CD4-positive, alpha-beta T cell treated with Interleukin-6 at 100 ng/mL for 8 hours (primary cell): Measurements from ENCODE around the gene SPRED1.

Experiments
- DNase-seq: peaks from one replicate; pipeline ENCODE4 v3.0.0-alpha.2; 2020; ENCODE audit warnings: mixed read lengths, low spot score

SPRED1 gene

DNA sequence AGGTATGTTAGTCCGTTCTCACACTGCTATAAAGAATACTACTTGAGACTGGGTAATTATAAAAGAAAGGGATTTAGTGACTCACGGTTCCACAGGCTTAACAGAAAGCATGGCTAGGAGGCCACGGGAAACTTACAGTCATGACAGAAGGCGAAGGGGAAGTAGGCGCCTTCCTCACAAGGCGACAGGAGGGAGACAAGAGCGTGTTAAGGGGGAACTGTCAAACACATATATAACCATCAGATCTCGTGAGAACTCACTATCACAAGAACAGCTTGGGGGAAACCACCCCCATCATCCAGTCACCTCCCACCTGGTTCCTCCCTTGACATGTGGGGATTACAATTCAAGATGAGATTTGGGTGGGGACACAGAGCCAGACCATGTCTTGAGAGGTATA lies 30.4 kb downstream of the SPRED1 start:
- DNase-seq: no peak

DNA sequence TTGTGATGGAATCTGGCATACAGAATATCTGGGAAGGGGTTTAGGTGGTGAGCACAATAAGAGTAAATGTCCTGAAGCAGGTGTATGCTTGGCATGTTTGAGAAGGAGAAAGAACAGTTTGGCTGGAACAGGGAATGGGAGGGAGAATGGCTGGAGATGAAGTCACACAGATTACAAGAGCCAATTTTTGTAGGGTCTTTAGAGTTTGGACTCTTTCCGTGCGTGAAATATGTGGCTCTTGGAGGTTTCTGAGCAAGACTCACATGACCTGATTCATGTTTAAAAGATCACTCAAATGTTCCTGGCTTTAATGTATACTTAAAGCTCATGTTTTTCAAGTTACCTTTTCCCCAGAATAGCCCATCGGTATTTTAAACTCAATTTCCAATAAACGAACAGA lies 32.8 kb downstream of the SPRED1 start:
- DNase-seq: no peak

DNA sequence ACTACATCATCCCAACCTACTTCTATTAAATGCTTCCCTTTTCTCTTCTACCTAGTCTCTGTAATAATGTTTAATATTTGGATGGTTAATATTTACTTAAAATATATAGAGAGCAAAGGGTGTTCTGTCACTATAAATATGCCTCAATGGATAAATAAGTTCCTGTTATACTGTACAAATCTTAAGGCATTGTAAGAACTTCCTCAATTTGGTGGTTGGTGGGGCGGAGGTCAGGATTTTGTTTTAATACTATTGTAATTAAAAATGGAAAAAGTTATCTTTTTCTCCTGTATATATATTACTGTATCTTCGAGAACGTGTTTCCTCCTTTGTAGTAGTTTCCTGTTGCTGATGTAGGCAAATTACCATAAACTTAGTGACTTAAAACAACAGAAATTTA lies 41.5 kb downstream of the SPRED1 start:
- DNase-seq: no peak

DNA sequence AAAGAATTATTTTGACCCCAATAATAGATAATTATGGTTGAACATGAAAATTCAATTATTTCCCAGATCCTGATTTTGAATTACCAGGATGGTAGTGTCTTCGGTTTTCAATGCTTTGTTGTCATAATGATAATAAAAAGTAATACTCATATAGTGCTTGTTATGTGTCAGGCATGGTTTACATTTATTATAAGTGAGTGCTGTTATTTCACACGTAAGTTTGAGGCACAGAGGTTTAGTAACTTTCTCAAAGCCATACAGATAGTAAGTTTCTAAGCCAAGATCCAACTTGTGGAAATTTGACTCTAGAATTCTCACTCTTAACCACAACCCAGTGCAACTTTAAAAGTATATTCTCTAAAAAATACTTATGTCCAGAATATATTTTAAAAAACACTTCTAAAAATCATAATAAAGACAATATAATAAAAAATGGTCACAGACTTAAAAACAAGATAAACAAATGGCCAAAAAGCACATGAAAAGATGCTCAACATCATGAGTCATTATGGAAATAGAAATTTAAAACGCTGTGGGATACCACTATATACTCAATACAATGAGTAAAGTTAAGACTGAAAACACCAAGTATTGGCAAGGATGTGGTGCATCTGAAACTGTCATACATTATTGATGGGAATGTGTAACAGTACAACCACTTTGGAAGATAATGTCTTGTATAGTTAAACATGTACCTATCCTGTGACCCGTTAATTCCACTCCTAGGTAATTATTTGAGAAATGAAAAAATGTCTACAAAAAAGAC lies 45.2 kb downstream of the SPRED1 start:
- no peak for DNase-seq

DNA sequence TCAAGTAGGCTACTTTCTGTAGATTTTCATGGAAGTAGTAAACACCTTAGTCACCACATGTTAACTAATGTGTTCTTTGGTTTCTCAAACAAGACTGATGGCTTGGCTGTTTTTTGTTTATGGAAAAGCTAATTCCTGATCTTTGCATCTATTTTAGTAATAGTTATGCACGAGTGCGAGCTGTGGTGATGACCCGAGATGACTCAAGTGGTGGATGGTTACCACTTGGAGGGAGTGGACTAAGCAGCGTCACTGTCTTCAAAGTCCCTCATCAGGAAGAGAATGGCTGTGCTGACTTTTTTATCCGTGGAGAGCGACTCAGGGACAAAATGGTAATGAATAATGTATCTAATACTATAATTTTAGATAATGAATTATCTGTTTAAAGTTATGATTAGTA lies 46.6 kb downstream of the SPRED1 start:
- no peak for DNase-seq

DNA sequence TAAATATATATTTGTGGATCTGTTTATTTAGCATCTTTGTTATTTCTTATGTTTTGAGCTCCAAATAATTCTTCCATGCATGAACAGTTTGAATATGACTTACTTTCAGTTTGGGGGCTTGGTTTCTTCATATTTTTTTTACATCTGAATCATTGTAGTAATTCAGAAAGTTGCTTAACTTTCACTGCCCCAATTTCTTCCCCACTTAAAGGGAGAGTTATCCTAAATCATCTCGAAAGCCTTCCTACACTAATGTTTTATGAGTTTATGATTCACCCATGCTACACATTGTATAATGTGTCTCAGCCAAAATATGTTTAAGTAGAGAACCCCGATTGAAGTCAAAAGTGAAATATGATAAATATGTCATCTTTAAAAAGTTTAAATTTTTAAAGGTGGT lies 47.8 kb downstream of the SPRED1 start:
- no peak for DNase-seq

DNA sequence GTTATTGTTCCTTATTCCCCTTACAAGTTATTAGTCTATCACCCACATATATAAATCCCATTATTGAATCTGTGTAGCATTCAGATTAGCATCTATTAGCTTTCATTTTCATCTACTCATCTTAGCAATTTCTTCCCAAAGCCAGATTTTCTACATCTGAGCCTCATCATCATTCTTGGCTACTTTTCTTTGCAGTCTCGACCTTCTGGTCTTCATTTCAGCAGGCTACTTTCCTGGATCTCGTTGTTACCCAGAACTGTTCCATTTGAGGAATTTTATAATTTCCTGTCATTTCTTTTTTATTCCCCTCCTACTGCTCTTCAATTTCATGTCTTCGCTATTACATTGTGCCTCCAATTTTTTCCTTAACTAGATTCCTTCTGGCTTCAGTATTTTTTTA lies 51.8 kb downstream of the SPRED1 start:
- DNase-seq: no peak

DNA sequence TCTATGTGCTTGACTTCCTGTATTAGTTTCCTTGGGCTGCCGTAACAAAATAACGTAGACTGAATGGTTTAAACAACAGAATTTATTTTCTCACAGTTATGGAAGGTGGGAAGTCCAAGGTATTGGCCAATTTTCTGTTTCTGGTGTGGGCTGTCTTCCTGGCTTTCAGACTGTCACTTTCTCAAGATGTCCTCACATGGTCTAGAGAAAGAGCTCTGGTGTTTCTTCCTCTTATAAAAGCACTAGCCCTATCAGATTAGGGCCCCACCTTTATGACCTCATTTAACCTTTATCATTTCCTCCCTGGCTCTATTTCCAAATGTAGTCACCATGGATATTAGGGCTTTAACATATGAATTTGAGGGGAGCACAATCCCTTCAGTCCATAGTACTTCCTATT lies 54.6 kb downstream of the SPRED1 start:
- no peak for DNase-seq

DNA sequence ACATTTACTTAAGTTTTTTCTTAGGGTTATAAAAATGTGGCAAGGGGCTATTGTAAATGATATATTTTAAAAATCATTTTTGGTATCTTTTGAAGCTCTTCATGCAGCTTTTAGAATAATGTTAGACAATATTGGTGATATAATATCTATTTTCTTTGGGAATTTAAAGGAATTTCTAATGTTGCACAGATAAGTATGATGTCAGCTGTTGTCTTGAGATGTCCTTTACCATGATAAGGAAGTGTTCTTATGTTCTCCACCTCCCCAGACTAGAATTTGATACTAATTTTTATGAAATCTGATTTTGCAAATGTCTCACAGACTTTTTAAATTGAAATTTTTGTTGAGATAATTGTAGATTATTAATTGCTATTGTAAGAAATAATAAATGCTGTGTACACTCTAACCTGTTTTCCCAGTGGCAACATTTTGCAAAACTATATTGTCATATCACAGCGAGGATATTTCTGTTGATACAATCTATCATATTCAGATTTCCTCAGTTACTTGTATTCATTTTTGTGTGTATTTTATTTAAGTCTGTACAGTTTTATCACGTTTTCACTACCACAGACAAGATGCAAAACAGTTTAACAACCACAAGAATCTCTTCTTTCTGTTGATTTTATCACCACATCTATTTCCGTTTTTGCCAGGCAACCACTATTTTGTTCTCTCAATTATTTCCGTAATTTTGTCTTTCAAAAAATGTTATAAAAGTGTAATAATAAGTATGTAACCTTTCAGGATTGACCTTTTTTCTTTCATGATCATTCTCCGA lies 55.4 kb downstream of the SPRED1 start:
- DNase-seq: no peak

DNA sequence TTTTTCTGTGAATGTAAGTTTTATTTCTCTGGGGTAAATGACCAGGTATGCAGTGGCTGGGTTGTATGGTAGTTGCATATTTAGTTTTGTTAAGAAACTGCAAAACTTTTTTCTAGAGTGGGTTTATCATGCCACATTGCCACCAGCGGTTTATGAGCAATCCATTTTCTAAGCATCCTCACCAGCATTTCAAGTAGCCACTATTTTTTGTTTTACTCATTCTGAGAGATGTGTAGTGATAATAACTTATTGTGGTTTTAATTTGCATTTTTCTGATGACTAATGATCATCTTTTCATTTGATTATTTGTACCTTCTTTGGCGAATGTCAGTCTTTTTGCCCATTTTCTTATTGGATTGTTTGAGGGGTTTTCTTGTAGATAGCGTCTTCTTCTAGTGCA lies 56.2 kb downstream of the SPRED1 start:
- no peak for DNase-seq

DNA sequence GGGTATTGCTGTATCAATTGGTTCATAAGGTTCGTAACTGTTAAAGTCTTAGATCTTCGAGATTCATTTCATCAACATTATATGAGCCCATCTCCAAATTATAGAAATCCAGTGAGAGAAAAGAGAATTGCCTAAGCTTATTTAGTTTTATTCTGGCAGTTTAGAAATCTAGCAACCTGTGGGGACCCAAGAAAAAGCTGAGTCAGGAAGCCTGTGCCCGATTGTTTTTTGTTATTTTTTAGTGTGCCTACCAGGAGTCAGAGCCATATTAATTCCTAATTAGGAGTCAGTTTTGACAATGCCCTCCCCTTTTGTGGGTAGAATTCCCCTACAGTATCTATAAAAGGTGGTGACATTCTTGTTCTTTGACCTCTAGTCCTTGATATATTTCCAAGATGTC lies 59.6 kb downstream of the SPRED1 start:
- no peak for DNase-seq

DNA sequence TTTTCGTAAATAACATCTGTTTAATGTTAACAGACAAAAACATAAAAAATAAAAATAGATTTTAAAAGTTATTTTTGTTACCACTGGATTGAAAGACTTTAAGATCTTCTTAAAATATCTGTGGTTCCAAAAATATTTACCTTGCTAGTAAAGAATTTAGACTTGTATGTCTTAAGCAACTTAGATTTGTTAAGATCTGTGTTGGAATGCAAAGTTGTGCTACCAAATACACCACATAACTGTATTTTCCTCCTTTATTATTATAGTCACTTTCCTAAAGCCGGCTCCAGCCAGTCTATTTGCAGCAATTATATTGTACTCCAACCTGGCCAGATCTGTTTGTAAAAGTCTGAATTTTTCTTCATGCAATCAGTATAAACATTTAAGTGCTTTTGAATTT lies 63.7 kb downstream of the SPRED1 start:
- DNase-seq: no peak

DNA sequence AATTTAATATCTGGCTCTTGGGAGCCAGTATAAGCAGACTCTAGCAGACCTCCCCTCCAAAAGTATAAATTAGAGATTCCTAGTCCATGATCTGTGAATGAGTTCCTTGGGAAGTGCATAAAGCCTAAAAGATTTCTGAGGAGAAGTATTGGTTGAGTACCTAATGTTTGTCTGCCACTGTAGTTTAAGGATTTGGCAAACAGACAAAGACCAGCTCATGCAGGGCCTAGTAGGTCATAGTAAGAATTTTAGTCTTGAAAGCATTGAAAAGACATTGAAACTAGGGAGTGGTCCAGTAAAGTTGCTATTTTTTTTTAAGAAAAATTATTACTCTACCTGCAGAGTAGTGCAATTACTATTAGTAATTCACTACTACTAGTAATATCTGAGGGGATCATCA lies 67.5 kb downstream of the SPRED1 start:
- DNase-seq: no peak

DNA sequence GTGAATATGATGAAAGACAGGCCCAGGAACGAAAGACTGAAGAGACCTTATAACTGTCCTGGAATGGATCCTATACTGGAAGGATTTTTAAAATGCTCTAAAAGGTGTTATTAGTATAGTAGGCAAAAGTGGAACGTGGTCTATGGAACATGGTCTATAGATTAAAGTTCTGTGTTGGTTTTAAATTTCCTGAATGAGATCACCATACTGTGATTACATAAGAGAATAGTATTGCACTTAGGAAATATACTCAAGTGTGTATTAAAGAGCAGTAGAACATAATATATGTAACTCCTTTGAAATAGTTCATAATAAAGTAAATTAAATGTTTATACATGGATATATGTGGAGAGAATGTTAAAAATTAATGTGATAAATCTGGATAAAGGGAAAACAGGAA lies 68.2 kb downstream of the SPRED1 start:
- DNase-seq: no peak

DNA sequence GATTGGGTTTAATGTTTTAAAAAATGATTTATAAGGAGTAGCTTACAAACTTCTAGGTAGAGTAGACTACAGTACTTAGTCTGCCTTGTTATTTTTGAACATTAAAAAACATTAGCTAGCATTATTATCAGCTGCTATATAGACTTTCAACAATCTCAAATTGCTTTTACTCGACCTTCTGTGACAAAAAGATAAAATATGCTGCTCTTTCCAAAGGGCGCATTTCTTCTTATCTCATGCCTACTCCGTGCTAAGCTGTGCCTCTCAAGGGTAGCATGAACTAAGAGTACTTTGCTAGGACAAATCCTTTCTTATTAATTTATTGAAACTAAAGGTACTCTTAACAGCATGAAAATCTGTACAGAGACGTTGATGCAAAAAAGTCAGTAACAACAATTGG lies 71.3 kb downstream of the SPRED1 start:
- no peak for DNase-seq

DNA sequence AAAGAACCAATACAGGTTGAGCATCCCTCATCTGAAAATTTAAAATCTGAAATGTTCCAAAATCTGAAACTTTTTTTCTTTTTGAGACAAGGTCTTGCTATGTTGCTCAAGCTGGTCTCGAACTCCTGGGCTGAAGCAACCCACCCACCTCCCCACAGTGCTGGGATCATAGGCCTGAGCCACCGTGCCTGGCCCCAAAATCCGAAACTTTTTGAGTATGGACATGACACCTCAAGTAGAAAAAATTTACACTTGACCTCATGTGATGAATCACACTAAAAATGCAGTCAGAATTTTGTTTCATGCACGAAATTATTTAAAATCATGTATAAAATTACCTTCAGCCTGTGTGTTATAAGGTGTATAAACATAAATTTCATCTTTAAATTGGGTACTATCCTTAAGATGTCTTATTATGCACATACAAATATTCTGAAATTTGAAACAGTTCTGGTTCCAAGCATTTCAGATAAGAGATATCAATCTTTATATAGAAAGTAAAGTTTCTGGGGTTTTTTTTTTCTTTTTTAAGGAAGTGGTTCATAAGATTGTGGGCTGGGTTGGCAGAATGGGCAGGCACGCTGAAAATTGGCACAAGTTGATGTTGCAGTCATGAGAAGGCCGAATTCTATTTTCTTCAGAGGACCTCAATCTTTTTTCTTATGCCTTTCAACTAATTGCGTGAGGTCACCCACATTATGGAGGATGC lies 72.5 kb downstream of the SPRED1 start:
- no peak for DNase-seq

DNA sequence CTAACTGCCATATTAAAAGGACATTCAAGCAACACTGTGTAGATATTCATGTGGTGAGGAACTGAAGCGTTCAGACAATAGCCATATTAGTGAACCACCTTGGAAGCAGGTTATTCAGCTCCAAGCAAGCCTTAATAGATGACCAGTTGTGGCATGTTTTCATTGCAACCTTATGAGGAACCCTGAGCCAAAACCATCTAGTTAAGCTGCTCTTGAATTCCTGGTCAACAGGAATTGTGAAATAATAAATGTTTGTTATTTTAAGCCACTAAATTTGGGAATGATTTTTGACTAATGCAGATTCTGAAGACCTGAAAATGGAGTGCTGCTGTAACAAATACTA lies 73.0 kb downstream of the SPRED1 start:
- DNase-seq: no peak

DNA sequence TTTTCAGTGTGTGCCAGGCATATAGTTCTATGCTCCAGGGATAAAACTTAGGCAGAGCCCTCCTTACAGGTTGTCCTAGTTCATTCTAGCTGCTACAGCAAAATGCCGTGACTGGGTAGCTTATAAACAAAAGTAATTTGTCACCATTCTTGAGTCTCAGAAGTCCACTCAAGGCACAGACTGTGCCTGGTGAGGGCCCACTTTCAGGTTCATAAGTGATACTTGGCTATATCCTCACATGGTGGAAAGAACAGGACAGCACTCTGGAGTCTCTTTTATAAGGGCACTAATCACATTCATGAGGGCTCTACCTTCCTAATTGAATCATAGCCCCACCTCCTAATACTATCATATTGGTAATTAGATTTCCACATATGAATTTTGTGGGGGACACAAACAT lies 80.1 kb downstream of the SPRED1 start:
- no peak for DNase-seq

DNA sequence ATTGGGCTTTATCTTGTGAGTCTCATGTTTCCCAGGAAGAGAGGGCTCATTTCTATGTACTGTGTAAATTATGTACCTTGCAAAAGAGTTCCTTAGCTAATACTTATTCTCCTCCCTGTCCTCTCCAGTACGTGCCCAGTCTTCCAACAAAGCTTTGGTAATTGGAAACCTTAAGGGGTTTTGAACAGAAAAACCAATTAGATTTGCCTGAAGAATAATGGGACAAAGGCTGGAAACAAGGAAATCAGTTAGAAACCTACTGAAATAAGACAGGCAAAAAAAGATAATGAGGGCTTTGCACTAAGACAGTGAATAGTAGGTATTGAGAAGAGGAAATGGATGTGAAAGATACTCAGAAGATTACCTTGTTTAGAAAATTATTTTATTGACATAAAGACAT lies 82.5 kb downstream of the SPRED1 start:
- no peak for DNase-seq

DNA sequence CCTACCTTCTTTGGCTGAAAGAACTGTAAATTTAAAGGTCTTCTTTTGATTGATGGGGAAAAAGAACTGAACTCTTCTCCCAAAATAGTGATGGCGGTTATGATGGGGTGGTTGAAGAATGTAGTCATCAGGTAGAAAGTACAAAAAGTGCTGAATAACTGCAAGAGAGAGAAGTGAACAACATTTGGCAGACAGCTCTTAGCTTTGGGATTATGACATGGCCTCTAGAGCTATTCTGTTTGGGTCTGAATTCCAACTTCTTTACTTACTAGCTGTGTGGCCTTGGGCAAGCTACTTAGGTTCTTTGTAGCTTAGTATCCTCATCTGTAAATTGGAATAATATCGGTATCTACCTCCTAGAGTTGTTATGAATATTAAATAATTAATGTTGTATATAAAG lies 91.7 kb downstream of the SPRED1 start:
- no peak for DNase-seq

DNA sequence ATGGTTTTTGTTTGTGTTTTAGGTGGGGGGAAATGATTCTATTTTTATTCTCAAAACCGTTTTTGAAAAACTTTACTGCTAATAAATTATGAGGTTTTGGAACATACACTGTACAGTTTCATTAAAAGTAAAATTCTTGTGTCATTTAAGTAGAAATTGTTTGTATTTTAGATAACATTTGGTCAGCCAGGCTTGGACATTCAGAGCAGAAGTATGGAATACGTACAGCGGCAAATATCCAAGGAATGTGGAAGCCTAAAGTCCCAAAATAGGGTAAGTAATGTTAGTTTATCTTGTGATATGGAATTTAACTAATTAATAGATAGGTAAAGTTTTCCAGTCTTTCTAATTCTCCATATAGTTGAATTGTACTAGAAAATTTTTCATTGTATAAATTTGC lies 96.6 kb downstream of the SPRED1 start:
- no peak for DNase-seq

DNA sequence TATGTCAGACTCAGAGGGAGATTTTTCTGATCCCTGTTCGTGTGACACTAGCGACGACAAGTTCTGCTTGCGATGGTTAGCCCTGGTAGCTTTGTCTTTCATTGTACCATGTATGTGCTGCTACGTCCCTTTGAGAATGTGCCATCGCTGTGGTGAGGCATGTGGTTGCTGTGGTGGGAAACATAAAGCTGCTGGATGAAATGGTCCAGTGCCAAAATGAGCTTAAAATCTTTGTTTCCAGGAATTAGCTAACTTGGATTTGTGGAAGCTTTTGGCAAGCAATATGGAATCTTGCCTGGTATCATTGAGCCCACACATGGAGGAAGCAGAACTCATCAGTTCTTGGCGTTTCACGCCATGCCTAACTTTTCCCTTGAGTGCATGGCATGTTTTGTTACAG lies 98.8 kb downstream of the SPRED1 start:
- DNase-seq: no peak

DNA sequence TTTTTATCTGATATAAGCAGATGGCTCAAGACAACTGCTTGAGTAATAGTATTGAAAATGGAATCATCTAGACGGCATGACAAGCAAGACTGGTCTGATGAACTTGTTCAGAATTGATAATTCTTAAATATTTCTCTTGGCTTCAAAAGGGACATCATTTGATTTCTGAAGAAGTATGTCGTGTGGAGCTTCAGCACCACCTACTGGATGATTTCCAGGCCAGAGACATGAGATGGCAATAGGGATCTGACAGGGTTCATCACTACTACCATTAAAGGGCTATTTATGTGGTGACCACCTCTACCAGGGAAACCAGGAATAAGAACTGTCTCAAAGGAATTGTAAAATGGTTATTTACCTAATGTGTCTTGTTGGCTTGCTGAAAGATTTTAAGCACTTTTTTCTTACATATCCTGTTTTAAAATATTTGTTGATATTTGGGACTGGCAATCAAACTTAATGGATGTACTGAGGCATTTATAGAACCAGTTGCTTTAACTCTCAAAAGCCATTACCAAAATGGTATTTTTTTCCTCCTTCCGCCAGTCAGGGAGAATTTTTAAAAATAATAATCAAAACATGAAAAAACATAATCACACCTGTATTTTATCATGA lies 101.8 kb downstream of the SPRED1 start:
- peak; percentile 40 for DNase-seq
